Keratinocyte (primary cell): ENCODE measurements around the gene LBHD1. TPM values are rescaled to one million over a fixed set of nuclear protein-coding genes. Genes with fewer than 3 reads are reported as not detected.

Experiments used
- DNase-seq: peaks from one replicate; pipeline ENCODE4 v3.0.0-alpha.2; 2011; ENCODE audit warnings: low read depth, missing footprints, low spot score
- FAIRE-seq: peaks from 2 replicates; lab custom pipeline; 2011; peaks lifted over from hg19 to GRCh38; lab: Jason Lieb, UNC
- H2AFZ ChIP-seq: 2 replicates; pipeline ENCODE4 v1.6.0; 2012; ENCODE audit warnings: low read length, control low read depth, inconsistent platforms; ENCODE audit not compliant: control insufficient read depth
- H3K27ac ChIP-seq: 2 replicates; pipeline ENCODE4 v1.5.1; 2011; ENCODE audit warnings: low read length; ENCODE audit not compliant: control insufficient read depth, insufficient read depth
- H3K27me3 ChIP-seq: 3 replicates; pipeline ENCODE4 v1.6.0; 2011; ENCODE audit warnings: low read length; ENCODE audit not compliant: control insufficient read depth, insufficient read depth; ENCODE audit errors: extremely low read depth
- H3K36me3 ChIP-seq, 2 experiments: 2 replicates in 1 of 2; 3 replicates in 1 of 2; pipeline ENCODE4 v1.5.1; 2011; ENCODE audit warnings: low read length in 2 of 2, mild to moderate bottlenecking in 1 of 2; ENCODE audit not compliant: control insufficient read depth in 2 of 2, insufficient read depth in 2 of 2; ENCODE audit errors: extremely low read depth in 1 of 2
- H3K4me1 ChIP-seq: 3 replicates; pipeline ENCODE4 v1.5.1; 2011; ENCODE audit warnings: low read length; ENCODE audit not compliant: control insufficient read depth, insufficient read depth; ENCODE audit errors: extremely low read depth
- H3K4me2 ChIP-seq: 3 replicates; pipeline ENCODE4 v1.6.0; 2011; ENCODE audit warnings: low read depth, low read length; ENCODE audit not compliant: control insufficient read depth, insufficient read depth; ENCODE audit errors: extremely low read depth
- H3K4me3 ChIP-seq, 3 experiments: fragments of 200-600 bp in 1 of 3; sonication (generic) in 1 of 3; 2 replicates in 2 of 3; 3 replicates in 1 of 3; pipeline ENCODE4 v1.5.1; 2011 to 2016; ENCODE audit warnings: low read length in 3 of 3, mild to moderate bottlenecking in 3 of 3, control low read depth in 2 of 3, inconsistent platforms in 1 of 3, low read depth in 1 of 3, mixed read lengths in 1 of 3, mixed run types in 1 of 3, moderate library complexity in 1 of 3; ENCODE audit not compliant: control insufficient read depth in 2 of 3, insufficient read depth in 2 of 3; ENCODE audit errors: extremely low read depth in 1 of 3
- H3K79me2 ChIP-seq: 2 replicates; pipeline ENCODE4 v1.6.0; 2012; ENCODE audit warnings: low read length; ENCODE audit not compliant: control insufficient read depth, insufficient read depth
- H3K9ac ChIP-seq: 3 replicates; pipeline ENCODE4 v1.6.0; 2011; ENCODE audit warnings: low read length; ENCODE audit not compliant: control insufficient read depth, insufficient read depth; ENCODE audit errors: extremely low read depth
- H3K9me1 ChIP-seq: 3 replicates; pipeline ENCODE4 v1.6.0; 2011; ENCODE audit warnings: low read length; ENCODE audit not compliant: control insufficient read depth, insufficient read depth; ENCODE audit errors: extremely low read depth
- H3K9me3 ChIP-seq: 2 replicates; pipeline ENCODE4 v1.5.1; 2012; ENCODE audit warnings: low read depth, low read length; ENCODE audit not compliant: control insufficient read depth
- H4K20me1 ChIP-seq: 3 replicates; pipeline ENCODE4 v1.6.0; 2011; ENCODE audit warnings: low read length; ENCODE audit not compliant: control insufficient read depth, insufficient read depth; ENCODE audit errors: extremely low read depth
- EZH2 ChIP-seq: IDR thresholded peaks from one replicate; pipeline ENCODE4 v1.6.1; 2012; ENCODE audit warnings: inconsistent platforms, mild to moderate bottlenecking, low read length, moderate library complexity
- dilution Hi-C: fragments of 300-500 bp; cut with MboI; formaldehyde crosslinking; loops from one replicate; pipeline ENCODE4 v1.7.0; 2020; ENCODE audit warnings: low sequenced_read_pairs; ENCODE audit not compliant: extremely low pct_ligation_motif_present
- polyA plus RNA-seq, 5 experiments: library from polyadenylated mRNA; depleted of rRNA in 3 of 5; stranded (reverse) in 3 of 5; stranded (forward) in 1 of 5; unstranded in 1 of 5; fragments of >200 nt; gene quantifications; 1 replicate in 1 of 5; 2 replicates in 3 of 5; 3 replicates in 1 of 5; pipeline versions ENCODE4 v1.2.1 to v1.2.3, GENCODE V29; 2011 to 2012; ENCODE audit warnings: missing spikeins in 2 of 5, low read depth in 1 of 5, low replicate concordance in 1 of 5
- TF ChIP-seq, protein P1 (sequence below), 3 experiments: IDR thresholded peaks in 1 of 3; conservative IDR thresholded peaks in 1 of 3; optimal IDR thresholded peaks in 1 of 3; 2 replicates in 2 of 3; 3 replicates in 1 of 3; pipeline versions ENCODE3 to v1.5.1; 2011; ENCODE audit warnings: low read length in 3 of 3, mild to moderate bottlenecking in 3 of 3, moderate library complexity in 2 of 3, control low read depth in 1 of 3, inconsistent platforms in 1 of 3; ENCODE audit not compliant: insufficient read depth in 2 of 3; ENCODE audit errors: extremely low read depth in 1 of 3

The LBHD1 gene
- polyA plus RNA-seq, 1 donor (not counting 4 experiments of a cell fraction or from before 2014, with no cell fraction given) = 4.9 TPM

DNA sequence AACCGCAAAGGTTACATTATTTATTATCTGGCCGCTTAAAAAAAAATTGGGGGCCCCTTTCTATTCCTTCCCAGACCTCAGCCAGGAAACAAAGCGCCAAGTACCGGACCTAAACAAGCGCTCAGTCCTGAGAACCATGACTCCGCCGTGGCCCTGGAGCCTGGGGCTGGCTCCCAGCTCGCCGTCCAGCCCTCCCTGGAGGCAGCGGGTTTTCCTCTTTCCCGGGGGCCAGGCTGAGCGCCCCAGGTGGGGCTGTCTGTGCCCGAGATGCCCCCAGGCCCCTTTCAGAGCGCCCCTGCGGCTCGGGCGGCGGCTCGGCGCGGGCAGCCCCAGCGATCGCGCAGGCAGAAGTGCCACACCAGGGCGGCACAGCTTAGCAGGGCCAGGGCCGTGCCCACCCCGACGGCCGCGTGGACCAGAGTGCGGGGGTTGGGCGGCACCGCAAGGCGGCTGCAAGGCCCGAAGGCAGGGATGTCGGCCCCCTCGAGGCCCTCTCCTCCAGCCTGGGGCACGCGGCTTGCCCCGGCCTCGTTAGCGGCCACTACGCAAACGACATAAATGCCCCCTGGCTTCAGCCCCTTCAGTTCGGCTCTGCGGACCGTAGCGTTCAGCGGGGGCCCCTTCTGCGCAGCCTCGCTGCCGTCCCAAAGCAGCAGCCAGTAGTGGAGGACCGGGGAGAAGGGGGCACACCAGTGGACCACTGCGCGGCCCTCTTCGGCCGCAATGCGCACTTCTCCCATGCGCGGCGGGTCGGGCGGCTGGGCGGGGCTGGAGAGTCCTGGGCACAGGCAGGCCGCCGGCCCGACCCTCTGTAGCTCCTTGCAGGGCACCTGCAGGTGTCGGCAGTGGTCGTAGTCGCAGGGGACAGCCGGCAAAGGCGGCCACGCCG is 15.7 kb upstream of the LBHD1 start:
- peaks cover 12% of the 10 kb centered on the region for H3K4me1 ChIP-seq
- no peaks in the 10 kb centered on the region for H3K27me3 ChIP-seq
- H3K36me3 ChIP-seq = peaks cover 4 to 15% of the 10 kb centered on the region in 2 experiments
- no peaks in the 10 kb centered on the region for H3K79me2 ChIP-seq
- H3K4me2 ChIP-seq = no peak overlapping the region
- H3K9me1 ChIP-seq = no peaks in the 10 kb centered on the region
- H4K20me1 ChIP-seq = no peaks in the 10 kb centered on the region
- TF ChIP-seq, protein P1, sequence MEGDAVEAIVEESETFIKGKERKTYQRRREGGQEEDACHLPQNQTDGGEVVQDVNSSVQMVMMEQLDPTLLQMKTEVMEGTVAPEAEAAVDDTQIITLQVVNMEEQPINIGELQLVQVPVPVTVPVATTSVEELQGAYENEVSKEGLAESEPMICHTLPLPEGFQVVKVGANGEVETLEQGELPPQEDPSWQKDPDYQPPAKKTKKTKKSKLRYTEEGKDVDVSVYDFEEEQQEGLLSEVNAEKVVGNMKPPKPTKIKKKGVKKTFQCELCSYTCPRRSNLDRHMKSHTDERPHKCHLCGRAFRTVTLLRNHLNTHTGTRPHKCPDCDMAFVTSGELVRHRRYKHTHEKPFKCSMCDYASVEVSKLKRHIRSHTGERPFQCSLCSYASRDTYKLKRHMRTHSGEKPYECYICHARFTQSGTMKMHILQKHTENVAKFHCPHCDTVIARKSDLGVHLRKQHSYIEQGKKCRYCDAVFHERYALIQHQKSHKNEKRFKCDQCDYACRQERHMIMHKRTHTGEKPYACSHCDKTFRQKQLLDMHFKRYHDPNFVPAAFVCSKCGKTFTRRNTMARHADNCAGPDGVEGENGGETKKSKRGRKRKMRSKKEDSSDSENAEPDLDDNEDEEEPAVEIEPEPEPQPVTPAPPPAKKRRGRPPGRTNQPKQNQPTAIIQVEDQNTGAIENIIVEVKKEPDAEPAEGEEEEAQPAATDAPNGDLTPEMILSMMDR (optimal IDR thresholded peaks at IDR 0.05 in 1 of 3, IDR thresholded peaks at IDR 0.05 in 1 of 3, conservative IDR thresholded peaks at IDR 0.05 in 1 of 3; ENCODE audit: extremely low read depth in 1 of 3, insufficient read depth in 2 of 3, low read length in 3 of 3) = no peak
- TF ChIP-seq EZH2 = no peak
- dilution Hi-C loops = no loop called here
- H3K9ac ChIP-seq = no peak overlapping the region
- no peak overlapping the region for H2AFZ ChIP-seq
- FAIRE-seq (no peak), DNase-seq (no peak)
- no peak overlapping the region for H3K4me3 ChIP-seq
- H3K9me3 ChIP-seq = no peaks in the 10 kb centered on the region
- H3K27ac ChIP-seq = no peak overlapping the region

DNA sequence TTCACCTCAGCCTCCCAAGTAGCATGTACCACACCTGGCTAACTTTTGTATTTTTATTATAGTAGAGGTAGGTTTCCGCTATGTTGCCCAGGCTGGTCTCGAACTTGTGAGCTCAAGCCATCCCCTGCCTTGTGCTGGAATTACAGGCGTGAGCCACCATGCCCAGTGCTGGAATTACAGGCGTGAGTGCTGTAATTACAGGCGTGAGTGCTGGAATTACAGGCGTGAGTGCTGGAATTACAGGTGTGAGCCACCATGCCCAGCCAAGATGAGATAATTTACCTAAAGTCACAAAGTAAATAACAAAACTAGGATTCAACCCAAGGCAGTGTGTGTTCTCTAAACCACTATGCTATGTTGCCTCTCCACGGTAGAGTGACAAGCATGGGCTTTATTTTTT is 10.5 kb upstream of the LBHD1 start:
- no peak overlapping the region for H3K27ac ChIP-seq
- no peaks in the 10 kb centered on the region for H3K9me1 ChIP-seq
- H3K27me3 ChIP-seq = no peaks in the 10 kb centered on the region
- H3K4me1 ChIP-seq = peaks cover 12% of the 10 kb centered on the region
- H3K79me2 ChIP-seq = peaks cover 14% of the 10 kb centered on the region
- H3K36me3 ChIP-seq = peaks cover under 1 to 7% of the 10 kb centered on the region in 2 experiments
- H3K4me3 ChIP-seq = no peak overlapping the region
- H2AFZ ChIP-seq = no peak overlapping the region
- no peak for DNase-seq
- no peak overlapping the region for H3K9ac ChIP-seq
- FAIRE-seq = no peak
- dilution Hi-C loops = no loop called here
- H3K4me2 ChIP-seq = no peak overlapping the region
- no peaks in the 10 kb centered on the region for H4K20me1 ChIP-seq
- no peaks in the 10 kb centered on the region for H3K9me3 ChIP-seq
- TF ChIP-seq EZH2 = no peak
- TF ChIP-seq, protein P1 (optimal IDR thresholded peaks at IDR 0.05 in 1 of 3, IDR thresholded peaks at IDR 0.05 in 1 of 3, conservative IDR thresholded peaks at IDR 0.05 in 1 of 3; ENCODE audit: extremely low read depth in 1 of 3, insufficient read depth in 2 of 3, low read length in 3 of 3) = no peak
